ENCODE data around the gene SIK1.

The SIK1 gene

GRCh38 chr21:43372663-43373361, 54.1 kb downstream of the SIK1 start:
- DNase-seq (ENCODE audit: low read depth in 1 of 2, low spot score in 1 of 2) = no peak
- Histone ChIP-seq H3K27ac (replicated peaks) (no peak overlapping the region), H3K27me3 (ENCODE audit: insufficient read depth, poor library complexity, severe bottlenecking) (no peaks in the 10 kb centered on the region), H3K4me3 (replicated peaks; ENCODE audit: insufficient read depth, low read length) (no peak overlapping the region)
- TF ChIP-seq SPI1 (IDR thresholded peaks at IDR 0.05; ENCODE audit: borderline replicate concordance, low read depth) (no peak), REST (IDR thresholded peaks at IDR 0.05; ENCODE audit: insufficient replicate concordance, low read depth) (no peak), POLR2AphosphoS5 (IDR thresholded peaks at IDR 0.05; ENCODE audit: low read depth) (no peak), GABPA (IDR thresholded peaks at IDR 0.05; ENCODE audit: low read depth) (no peak)
- TF ChIP-seq, protein P1, sequence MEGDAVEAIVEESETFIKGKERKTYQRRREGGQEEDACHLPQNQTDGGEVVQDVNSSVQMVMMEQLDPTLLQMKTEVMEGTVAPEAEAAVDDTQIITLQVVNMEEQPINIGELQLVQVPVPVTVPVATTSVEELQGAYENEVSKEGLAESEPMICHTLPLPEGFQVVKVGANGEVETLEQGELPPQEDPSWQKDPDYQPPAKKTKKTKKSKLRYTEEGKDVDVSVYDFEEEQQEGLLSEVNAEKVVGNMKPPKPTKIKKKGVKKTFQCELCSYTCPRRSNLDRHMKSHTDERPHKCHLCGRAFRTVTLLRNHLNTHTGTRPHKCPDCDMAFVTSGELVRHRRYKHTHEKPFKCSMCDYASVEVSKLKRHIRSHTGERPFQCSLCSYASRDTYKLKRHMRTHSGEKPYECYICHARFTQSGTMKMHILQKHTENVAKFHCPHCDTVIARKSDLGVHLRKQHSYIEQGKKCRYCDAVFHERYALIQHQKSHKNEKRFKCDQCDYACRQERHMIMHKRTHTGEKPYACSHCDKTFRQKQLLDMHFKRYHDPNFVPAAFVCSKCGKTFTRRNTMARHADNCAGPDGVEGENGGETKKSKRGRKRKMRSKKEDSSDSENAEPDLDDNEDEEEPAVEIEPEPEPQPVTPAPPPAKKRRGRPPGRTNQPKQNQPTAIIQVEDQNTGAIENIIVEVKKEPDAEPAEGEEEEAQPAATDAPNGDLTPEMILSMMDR (IDR thresholded peaks at IDR 0.05; ENCODE audit: insufficient read depth, low read length) = no peak

DNA sequence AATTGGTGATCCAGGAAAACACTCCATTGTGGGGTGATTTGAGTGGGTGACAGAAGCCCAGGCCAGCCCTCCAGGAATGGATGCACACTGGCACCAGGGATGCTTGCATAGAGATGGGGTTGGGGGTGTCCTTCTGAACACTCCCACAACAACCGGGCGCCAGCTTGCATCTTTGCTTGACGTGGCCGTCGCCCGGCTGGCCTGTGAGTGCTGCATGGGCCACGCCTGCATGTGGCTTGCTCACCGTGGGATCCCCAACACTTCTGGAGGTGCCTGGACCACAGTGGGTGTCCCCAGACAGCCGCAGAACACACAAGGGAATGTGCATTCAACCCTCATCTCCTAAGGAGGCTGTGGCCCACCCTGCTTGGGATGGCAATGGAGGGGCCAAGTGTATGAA, 55.1 kb downstream of the SIK1 start:
- Histone ChIP-seq H3K27ac (replicated peaks) (no peak overlapping the region), H3K27me3 (ENCODE audit: insufficient read depth, poor library complexity, severe bottlenecking) (no peaks in the 10 kb centered on the region), H3K4me3 (replicated peaks; ENCODE audit: insufficient read depth, low read length) (no peak overlapping the region)
- DNase-seq (ENCODE audit: low read depth in 1 of 2, low spot score in 1 of 2) = no peak
- TF ChIP-seq GABPA (IDR thresholded peaks at IDR 0.05; ENCODE audit: low read depth) = no peak

- Histone ChIP-seq H3K27me3 (ENCODE audit: insufficient read depth, poor library complexity, severe bottlenecking) (no peaks in the 10 kb centered on the region), H3K4me3 (replicated peaks; ENCODE audit: insufficient read depth, low read length) (no peak overlapping the region), H3K27ac (replicated peaks) (no peak overlapping the region)
- DNase-seq (ENCODE audit: low read depth in 1 of 2, low spot score in 1 of 2) = no peak
- TF ChIP-seq POLR2AphosphoS5 (IDR thresholded peaks at IDR 0.05; ENCODE audit: low read depth) (no peak), SPI1 (IDR thresholded peaks at IDR 0.05; ENCODE audit: borderline replicate concordance, low read depth) (no peak), GABPA (IDR thresholded peaks at IDR 0.05; ENCODE audit: low read depth) (no peak), REST (IDR thresholded peaks at IDR 0.05; ENCODE audit: insufficient replicate concordance, low read depth) (no peak)
- TF ChIP-seq, protein P1 (IDR thresholded peaks at IDR 0.05; ENCODE audit: insufficient read depth, low read length) = no peak
Observed at GRCh38 chr21:43370888-43371570, 55.9 kb downstream of the SIK1 start.

- Histone ChIP-seq H3K4me3 (replicated peaks; ENCODE audit: insufficient read depth, low read length) (no peak overlapping the region), H3K27ac (replicated peaks) (no peak overlapping the region), H3K27me3 (ENCODE audit: insufficient read depth, poor library complexity, severe bottlenecking) (no peaks in the 10 kb centered on the region)
- TF ChIP-seq GABPA (IDR thresholded peaks at IDR 0.05; ENCODE audit: low read depth) = no peak
- TF ChIP-seq SPI1 (IDR thresholded peaks at IDR 0.05; ENCODE audit: borderline replicate concordance, low read depth) = no peak
- TF ChIP-seq, protein P1 (IDR thresholded peaks at IDR 0.05; ENCODE audit: insufficient read depth, low read length) = no peak
- no peak for TF ChIP-seq REST (IDR thresholded peaks at IDR 0.05; ENCODE audit: insufficient replicate concordance, low read depth)
- no peak for TF ChIP-seq POLR2AphosphoS5 (IDR thresholded peaks at IDR 0.05; ENCODE audit: low read depth)
- DNase-seq (ENCODE audit: low read depth in 1 of 2, low spot score in 1 of 2) = no peak
Observed at GRCh38 chr21:43370091-43370658, 56.8 kb downstream of the SIK1 start.
